Right atrium auricular region (tissue), 2 donors: ENCODE measurements around the gene XYLB. TPM values are rescaled to one million over a fixed set of nuclear protein-coding genes. Genes with fewer than 3 reads are reported as not detected.

Source experiments
- DNase-seq: peaks from one replicate; pipeline ENCODE4 v3.0.0-alpha.2; 2019; ENCODE audit warnings: low spot score
- H3K27ac ChIP-seq, 2 donors: fragments of 200-600 bp; sonication (generic); 1 replicate in 1 of 2; 2 replicates in 1 of 2; pipeline ENCODE4 v1.5.1; 2016 to 2019
- H3K27me3 ChIP-seq, 2 donors: fragments of 200-600 bp; sonication (generic); one replicate each; pipeline versions ENCODE4 v1.5.1 to v1.6.0; 2017 to 2019
- H3K36me3 ChIP-seq: fragments of 200-600 bp; sonication (generic); one replicate; pipeline ENCODE4 v1.5.1; 2016
- H3K4me1 ChIP-seq, 2 donors: fragments of 200-600 bp; sonication (generic); one replicate each; pipeline versions ENCODE4 v1.5.1 to v1.6.0; 2017 to 2019
- H3K4me3 ChIP-seq, 2 donors: fragments of 200-600 bp; sonication (generic); 1 replicate in 1 of 2; 2 replicates in 1 of 2; pipeline ENCODE4 v1.5.1; 2017 to 2019; ENCODE audit warnings: mild to moderate bottlenecking in 1 of 2, moderate library complexity in 1 of 2
- H3K9me3 ChIP-seq, 2 donors: fragments of 200-600 bp; sonication (generic); one replicate each; pipeline ENCODE4 v1.5.1; 2019
- total RNA-seq, 2 donors: library from RNA; depleted of rRNA; stranded (reverse); fragments of >200 nt; gene quantifications; one replicate each; pipeline ENCODE4 v1.1.0, GENCODE V29; 2016
- TF ChIP-seq, protein P1 (sequence below), 2 donors: fragments of 200-600 bp; sonication (generic); IDR thresholded peaks; one replicate each; pipeline ENCODE4 v1.5.1; 2019; ENCODE audit warnings: antibody characterized with exemption in 2 of 2

XYLB gene
- total RNA-seq, 2 donors from 2014 or later, result 0.70 to 0.79 TPM

- Histone ChIP-seq H3K27me3 (no peaks in the 10 kb centered on the region), H3K36me3 (peaks cover 3% of the 10 kb centered on the region), H3K9me3 (no peaks in the 10 kb centered on the region), H3K4me1 (no peaks in the 10 kb centered on the region), H3K4me3 (no peak overlapping the region), H3K27ac (no peak overlapping the region)
- DNase-seq, result no peak
- TF ChIP-seq, protein P1, sequence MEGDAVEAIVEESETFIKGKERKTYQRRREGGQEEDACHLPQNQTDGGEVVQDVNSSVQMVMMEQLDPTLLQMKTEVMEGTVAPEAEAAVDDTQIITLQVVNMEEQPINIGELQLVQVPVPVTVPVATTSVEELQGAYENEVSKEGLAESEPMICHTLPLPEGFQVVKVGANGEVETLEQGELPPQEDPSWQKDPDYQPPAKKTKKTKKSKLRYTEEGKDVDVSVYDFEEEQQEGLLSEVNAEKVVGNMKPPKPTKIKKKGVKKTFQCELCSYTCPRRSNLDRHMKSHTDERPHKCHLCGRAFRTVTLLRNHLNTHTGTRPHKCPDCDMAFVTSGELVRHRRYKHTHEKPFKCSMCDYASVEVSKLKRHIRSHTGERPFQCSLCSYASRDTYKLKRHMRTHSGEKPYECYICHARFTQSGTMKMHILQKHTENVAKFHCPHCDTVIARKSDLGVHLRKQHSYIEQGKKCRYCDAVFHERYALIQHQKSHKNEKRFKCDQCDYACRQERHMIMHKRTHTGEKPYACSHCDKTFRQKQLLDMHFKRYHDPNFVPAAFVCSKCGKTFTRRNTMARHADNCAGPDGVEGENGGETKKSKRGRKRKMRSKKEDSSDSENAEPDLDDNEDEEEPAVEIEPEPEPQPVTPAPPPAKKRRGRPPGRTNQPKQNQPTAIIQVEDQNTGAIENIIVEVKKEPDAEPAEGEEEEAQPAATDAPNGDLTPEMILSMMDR (IDR thresholded peaks at IDR 0.05), result no peak
These were observed 29.0 kb downstream of the XYLB start for GRCh38 chr3:38375488-38376097.

DNA sequence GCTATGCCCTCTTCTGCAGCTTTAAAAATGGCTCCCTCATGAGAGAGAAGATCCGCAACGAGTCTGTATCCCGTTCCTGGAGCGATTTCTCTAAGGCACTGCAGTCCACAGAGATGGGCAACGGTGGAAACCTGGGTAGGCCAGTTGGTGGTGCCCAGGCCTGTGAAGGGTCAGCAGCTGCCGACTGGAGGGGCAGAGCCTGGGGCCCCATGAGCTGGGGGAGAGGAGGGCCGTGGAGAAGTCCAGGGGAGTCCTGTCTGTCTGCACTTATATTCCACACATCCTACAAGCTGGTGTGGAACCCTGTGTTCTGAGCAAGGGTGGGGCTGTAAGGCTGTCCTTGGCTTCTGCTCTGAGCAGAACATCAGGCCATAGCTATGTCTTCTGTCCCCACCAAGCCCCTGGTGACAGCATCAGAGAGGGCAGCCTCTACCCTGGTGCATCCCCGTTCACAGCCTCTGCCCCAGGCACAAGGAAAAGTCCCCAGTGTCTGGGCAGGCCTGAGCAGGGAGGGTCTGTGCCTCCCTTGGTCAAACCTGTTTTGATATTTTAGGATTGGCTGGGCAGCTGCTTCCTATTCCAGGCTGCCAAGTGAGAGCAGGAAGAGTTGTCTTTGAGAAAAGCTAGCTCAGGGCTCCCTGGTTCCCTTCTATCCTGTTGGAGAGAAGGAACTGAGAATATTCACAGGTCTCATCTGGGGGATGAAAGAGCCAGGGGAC, 29.7 kb downstream of the XYLB start:
- no peaks in the 10 kb centered on the region for H3K9me3 ChIP-seq
- H3K27me3 ChIP-seq, result no peaks in the 10 kb centered on the region
- H3K36me3 ChIP-seq, result peaks cover 3% of the 10 kb centered on the region
- H3K4me3 ChIP-seq, result no peak overlapping the region
- H3K27ac ChIP-seq, result no peak overlapping the region
- DNase-seq, result no peak
- H3K4me1 ChIP-seq, result no peaks in the 10 kb centered on the region
- TF ChIP-seq, protein P1 (IDR thresholded peaks at IDR 0.05), result no peak

GRCh38 chr3:38379201-38379770, 32.7 kb downstream of the XYLB start:
- no peak for DNase-seq
- Histone ChIP-seq H3K36me3 (peaks cover 3% of the 10 kb centered on the region), H3K4me1 (no peaks in the 10 kb centered on the region), H3K4me3 (no peak overlapping the region), H3K9me3 (no peaks in the 10 kb centered on the region), H3K27me3 (no peaks in the 10 kb centered on the region), H3K27ac (no peak overlapping the region)
- TF ChIP-seq, protein P1 (IDR thresholded peaks at IDR 0.05), result no peak

DNA sequence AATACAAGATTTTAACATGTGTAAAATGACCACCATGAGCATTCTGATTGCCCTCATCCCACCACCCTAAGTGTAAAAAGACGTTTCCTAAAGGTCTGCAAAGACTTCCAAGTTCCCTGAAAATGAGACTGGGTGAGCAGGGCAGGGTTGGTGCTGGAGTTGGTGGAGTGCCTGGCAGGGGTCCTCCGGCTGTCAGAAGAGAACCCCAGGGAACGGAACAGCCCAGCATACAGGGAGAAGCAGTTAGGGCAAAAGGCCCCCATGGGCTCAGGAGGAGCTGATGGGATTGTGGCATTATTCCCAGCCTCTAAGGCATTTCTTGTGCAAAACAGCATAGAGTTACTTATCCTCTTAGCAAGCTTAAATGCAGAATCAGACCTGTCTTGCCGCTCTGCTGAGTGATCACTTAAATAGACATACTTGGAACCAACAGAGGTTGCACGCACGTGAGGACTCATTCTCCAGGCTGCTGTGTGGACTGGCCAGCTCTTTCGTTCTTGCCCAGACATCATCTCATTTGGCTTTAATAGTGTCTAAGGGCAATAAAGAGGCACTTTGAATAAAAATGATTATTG, 36.0 kb downstream of the XYLB start:
- Histone ChIP-seq H3K4me3 (no peak overlapping the region), H3K36me3 (no peaks in the 10 kb centered on the region), H3K4me1 (no peaks in the 10 kb centered on the region), H3K27me3 (no peaks in the 10 kb centered on the region), H3K27ac (no peak overlapping the region), H3K9me3 (peaks cover 0 to 19% of the 10 kb centered on the region in 2 donors)
- no peak for DNase-seq
- TF ChIP-seq, protein P1 (IDR thresholded peaks at IDR 0.05), result no peak

- Histone ChIP-seq H3K4me1 (no peaks in the 10 kb centered on the region), H3K9me3 (peaks cover 0 to 24% of the 10 kb centered on the region in 2 donors), H3K36me3 (no peaks in the 10 kb centered on the region), H3K27ac (no peak overlapping the region), H3K27me3 (no peaks in the 10 kb centered on the region), H3K4me3 (no peak overlapping the region)
- TF ChIP-seq, protein P1 (IDR thresholded peaks at IDR 0.05), result no peak
- no peak for DNase-seq
These were observed 36.7 kb downstream of the XYLB start for GRCh38 chr3:38383156-38383875.
